22Rv1 (cell line): ENCODE data around the gene PRSS37.
"Not testable (repeated sequence)": the region's sequence is repeated elsewhere in the genome, so short reads cannot be mapped to it uniquely, and the experiment has no call there.

Experiments
- H3K27ac ChIP-seq: fragments of 450-650 bp; 2 replicates; pipeline ENCODE4 v1.5.1; 2017
- CTCF ChIP-seq: fragments of 450-650 bp; IDR thresholded peaks from 2 replicates; pipeline ENCODE4 v1.5.1; 2017; ENCODE audit warnings: mild to moderate bottlenecking
- ZFX ChIP-seq: fragments of 450-650 bp; IDR thresholded peaks from 2 replicates; pipeline ENCODE4 v1.6.1; 2017; ENCODE audit warnings: antibody characterized with exemption, borderline replicate concordance

The PRSS37 gene

GRCh38 chr7:141840708-141841107 lies 577 bp downstream of the PRSS37 start:
- H3K27ac ChIP-seq: no peak overlapping the region
- TF ChIP-seq CTCF: no peak
- no peak for TF ChIP-seq ZFX

- TF ChIP-seq ZFX (no peak), CTCF (no peak)
- no peak overlapping the region for H3K27ac ChIP-seq
These were observed 2.0 kb downstream of the PRSS37 start for GRCh38 chr7:141839256-141839655.

GRCh38 chr7:141838581-141838980 lies 2.7 kb downstream of the PRSS37 start:
- no peak for TF ChIP-seq CTCF
- H3K27ac ChIP-seq: no peak overlapping the region

GRCh38 chr7:141837683-141838082 lies 3.6 kb downstream of the PRSS37 start:
- TF ChIP-seq CTCF (no peak), ZFX (no peak)
- no peak overlapping the region for H3K27ac ChIP-seq

- not testable (repeated sequence) for H3K27ac ChIP-seq
These were observed 18.9 kb downstream of the PRSS37 start for GRCh38 chr7:141822432-141822831.

- no peak for TF ChIP-seq CTCF
- TF ChIP-seq ZFX: no peak
- H3K27ac ChIP-seq: no peak overlapping the region
These were observed 21.2 kb downstream of the PRSS37 start for GRCh38 chr7:141820067-141820466.

- TF ChIP-seq ZFX (no peak), CTCF (no peak)
- no peak overlapping the region for H3K27ac ChIP-seq
These were observed 48.8 kb downstream of the PRSS37 start for GRCh38 chr7:141792526-141792925.

GRCh38 chr7:141789917-141790316 lies 51.4 kb downstream of the PRSS37 start, which contains the start of gene TAS2R5:
TSS of gene TAS2R5 (plus strand) at chr7:141790217. CDS start at chr7:141790362, 145 bp downstream.
- TF ChIP-seq CTCF (no peak), ZFX (no peak)
- H3K27ac ChIP-seq: no peak within 1 kb of the TSS
